T-helper 2 cell treated with Interferon-gamma antibody and Interleukin-4, amounts not matched to agents 5 μg/mL and 100 μg/mL, for 36 hours (primary cell): ENCODE data around the gene BZW1.

ENCODE experiments used
- DNase-seq: peaks from one replicate; pipeline ENCODE4 v3.0.0; 2021; ENCODE audit warnings: low spot score
- H3K27ac Mint-ChIP-seq: one replicate; pipeline ENCODE4 v1.8.0; 2021; ENCODE audit warnings: mild to moderate bottlenecking, mixed read lengths
- H3K27me3 Mint-ChIP-seq: one replicate; pipeline ENCODE4 v1.8.0; 2021; ENCODE audit warnings: low read depth, mixed read lengths
- H3K36me3 Mint-ChIP-seq: one replicate; pipeline ENCODE4 v1.8.0; 2021; ENCODE audit warnings: low read depth, mixed read lengths
- H3K4me1 Mint-ChIP-seq: one replicate; pipeline ENCODE4 v1.8.0; 2021; ENCODE audit warnings: low read depth, mixed read lengths
- H3K4me3 Mint-ChIP-seq: one replicate; pipeline ENCODE4 v1.8.0; 2022; ENCODE audit warnings: mild to moderate bottlenecking, moderate library complexity, mixed read lengths
- H3K9me3 Mint-ChIP-seq: one replicate; pipeline ENCODE4 v1.8.0; 2021; ENCODE audit warnings: mixed read lengths

The BZW1 gene

DNA sequence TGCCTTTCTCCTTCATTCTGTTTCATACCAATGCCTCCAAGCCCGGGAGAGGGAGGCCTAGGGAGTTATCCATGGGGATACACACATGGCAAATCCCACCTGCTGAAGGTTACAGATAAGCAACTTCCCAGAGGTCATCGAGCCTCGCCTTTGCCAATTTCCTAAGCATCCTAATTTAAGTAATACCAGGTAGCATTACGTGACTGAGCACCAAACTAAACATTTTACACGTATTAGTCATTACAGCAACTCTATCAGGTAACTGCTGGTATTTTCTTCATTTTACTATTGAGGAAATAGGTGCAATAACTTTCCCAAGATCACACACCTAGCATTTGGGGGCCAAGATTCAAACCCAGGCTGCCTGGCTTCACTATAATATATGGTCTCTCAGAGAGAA lies 30.1 kb upstream of the BZW1 start:
- Mint-ChIP-seq H3K4me3 (no peak overlapping the region), H3K4me1 (no peaks in the 10 kb centered on the region), H3K36me3 (no peaks in the 10 kb centered on the region), H3K9me3 (no peaks in the 10 kb centered on the region), H3K27me3 (no peaks in the 10 kb centered on the region), H3K27ac (no peak overlapping the region)
- DNase-seq: no peak

DNA sequence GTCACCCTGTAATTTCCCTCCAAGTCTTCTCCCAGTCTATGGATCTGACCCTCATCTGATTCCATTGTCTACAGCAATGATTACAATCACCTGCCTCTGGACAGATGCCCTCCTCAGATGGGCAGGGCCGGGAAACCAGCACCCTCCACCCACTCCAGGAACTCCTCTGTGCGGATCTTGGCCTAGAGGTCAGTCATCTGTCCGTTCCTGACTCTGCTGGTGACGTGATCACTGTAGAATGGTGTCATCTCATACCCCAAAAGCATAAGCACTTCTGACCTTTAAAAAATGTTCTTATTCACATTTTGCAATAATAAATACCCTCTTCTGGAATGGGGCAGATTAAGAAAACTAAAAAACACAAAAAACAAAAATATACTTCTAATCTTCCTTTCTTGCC lies 29.5 kb upstream of the BZW1 start:
- no peak for DNase-seq
- H3K27me3 Mint-ChIP-seq: no peaks in the 10 kb centered on the region
- H3K4me1 Mint-ChIP-seq: peaks cover 2% of the 10 kb centered on the region
- no peak overlapping the region for H3K4me3 Mint-ChIP-seq
- no peaks in the 10 kb centered on the region for H3K9me3 Mint-ChIP-seq
- no peak overlapping the region for H3K27ac Mint-ChIP-seq
- H3K36me3 Mint-ChIP-seq: no peaks in the 10 kb centered on the region

DNA sequence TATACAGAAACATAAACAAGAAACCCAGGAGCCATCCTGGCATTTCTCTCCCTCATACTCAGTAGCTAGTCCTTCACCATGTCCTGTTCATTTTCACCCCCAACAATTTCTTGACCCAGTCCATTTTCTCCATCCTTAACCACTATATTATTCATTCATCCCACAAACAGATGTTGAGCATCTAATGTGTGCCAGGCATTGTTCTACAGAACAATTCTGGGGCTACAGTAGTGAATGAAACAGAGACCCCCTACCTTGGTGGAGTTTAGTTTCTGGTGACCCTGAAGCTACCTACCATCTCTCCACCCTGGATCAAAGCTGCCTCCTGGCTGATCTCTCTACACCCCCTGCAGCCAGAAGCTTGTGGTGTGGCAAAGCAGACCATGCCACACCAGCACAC lies 27.5 kb upstream of the BZW1 start:
- no peak overlapping the region for H3K27ac Mint-ChIP-seq
- no peaks in the 10 kb centered on the region for H3K27me3 Mint-ChIP-seq
- peaks cover 4% of the 10 kb centered on the region for H3K4me1 Mint-ChIP-seq
- no peaks in the 10 kb centered on the region for H3K9me3 Mint-ChIP-seq
- no peaks in the 10 kb centered on the region for H3K36me3 Mint-ChIP-seq
- DNase-seq: no peak
- H3K4me3 Mint-ChIP-seq: no peak overlapping the region

- H3K4me1 Mint-ChIP-seq: peaks cover 4% of the 10 kb centered on the region
- H3K27me3 Mint-ChIP-seq: peaks cover 2% of the 10 kb centered on the region
- no peak overlapping the region for H3K4me3 Mint-ChIP-seq
- H3K9me3 Mint-ChIP-seq: no peaks in the 10 kb centered on the region
- H3K36me3 Mint-ChIP-seq: no peaks in the 10 kb centered on the region
- no peak for DNase-seq
- H3K27ac Mint-ChIP-seq: no peak overlapping the region
Observed at GRCh38 chr2:200786423-200786822, 25.3 kb upstream of the BZW1 start.

DNA sequence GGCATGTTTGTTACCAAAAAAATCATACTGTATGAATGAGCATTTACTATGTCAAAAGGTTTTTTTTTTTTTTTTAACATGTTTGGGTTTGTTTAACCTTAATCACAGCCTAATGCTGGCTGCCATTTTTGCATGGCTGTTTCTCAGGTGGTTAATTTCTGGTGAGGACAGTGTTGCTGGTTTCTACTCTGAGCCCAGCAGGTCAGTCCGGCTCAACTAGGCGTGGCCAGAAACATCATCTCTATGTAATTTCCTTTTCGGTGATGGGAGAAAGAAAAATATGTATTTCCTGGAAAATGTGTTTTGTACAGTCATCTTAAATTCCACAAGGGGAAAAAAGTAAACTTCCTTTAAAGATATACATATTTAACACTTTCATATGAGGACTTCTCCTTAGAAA lies 24.9 kb upstream of the BZW1 start:
- DNase-seq: no peak
- H3K27ac Mint-ChIP-seq: no peak overlapping the region
- no peaks in the 10 kb centered on the region for H3K36me3 Mint-ChIP-seq
- H3K4me1 Mint-ChIP-seq: peaks cover 4% of the 10 kb centered on the region
- no peaks in the 10 kb centered on the region for H3K9me3 Mint-ChIP-seq
- no peak overlapping the region for H3K4me3 Mint-ChIP-seq
- H3K27me3 Mint-ChIP-seq: peaks cover 3% of the 10 kb centered on the region

DNA sequence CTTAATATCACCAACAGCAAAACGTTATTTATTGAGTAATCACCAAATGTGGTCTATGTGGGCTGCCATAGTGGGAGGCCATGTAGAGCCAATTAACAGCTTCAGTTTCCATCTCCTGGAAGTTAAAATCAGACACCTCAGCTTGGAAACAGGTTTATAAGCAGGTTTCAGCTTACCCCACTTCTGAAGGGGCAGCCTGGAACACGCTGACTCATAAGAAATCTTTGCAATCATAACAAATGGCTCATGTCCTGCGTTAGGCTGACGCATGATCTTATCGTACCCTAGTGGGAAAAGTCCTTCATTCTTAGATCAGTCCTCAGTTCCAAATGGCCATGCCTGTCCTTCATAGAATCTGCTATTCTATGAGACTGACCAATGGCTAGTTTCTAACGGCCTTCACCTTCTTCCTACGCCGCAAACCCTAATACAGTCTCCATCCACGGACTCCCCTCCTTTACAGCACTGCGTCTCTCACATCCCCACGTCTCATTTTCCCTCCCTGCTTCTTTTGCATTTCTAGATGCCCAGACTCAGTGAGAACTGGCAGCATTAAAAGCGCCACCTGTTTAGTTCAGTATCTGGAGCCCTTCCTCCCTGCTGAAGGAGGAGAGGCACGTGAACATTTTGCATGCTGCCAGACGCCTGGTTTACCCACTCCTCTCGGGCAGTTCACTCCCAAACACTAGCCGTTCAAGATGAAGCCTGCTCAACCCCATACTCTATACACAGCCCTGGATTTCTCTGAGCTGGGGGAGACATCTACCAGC lies 24.2 kb upstream of the BZW1 start:
- Mint-ChIP-seq H3K27ac (no peak overlapping the region), H3K4me3 (no peak overlapping the region), H3K36me3 (no peaks in the 10 kb centered on the region), H3K9me3 (no peaks in the 10 kb centered on the region), H3K27me3 (peaks cover 5% of the 10 kb centered on the region), H3K4me1 (peaks cover 4% of the 10 kb centered on the region)
- no peak for DNase-seq

DNA sequence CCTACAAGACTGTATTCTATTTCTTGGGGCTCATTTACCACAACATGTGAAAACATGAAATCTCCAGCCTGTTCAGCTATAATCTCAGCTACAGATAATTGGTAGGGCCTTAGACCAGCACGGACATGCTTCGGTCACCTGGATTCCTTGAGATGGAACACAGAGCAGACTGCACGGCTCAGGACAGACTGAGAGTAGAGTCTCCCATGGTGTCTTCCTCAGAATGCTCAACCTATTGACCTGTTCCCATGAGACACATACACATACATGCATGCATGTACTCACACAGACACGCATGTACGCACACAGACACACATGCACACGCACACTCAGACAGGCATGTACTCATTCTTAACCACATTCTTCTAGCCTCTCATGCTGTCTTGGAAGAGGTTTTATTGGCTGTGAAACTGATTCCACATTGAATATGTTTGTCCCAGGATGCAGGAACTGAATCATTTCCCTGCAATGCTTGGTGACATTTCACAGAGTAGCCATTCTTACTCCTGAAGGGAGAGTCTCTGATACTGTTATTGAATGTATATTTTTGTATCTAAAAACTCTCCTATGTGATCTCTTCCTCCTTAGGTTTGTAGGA lies 23.5 kb upstream of the BZW1 start:
- H3K27ac Mint-ChIP-seq: no peak overlapping the region
- no peak for DNase-seq
- H3K9me3 Mint-ChIP-seq: no peaks in the 10 kb centered on the region
- H3K36me3 Mint-ChIP-seq: no peaks in the 10 kb centered on the region
- H3K4me3 Mint-ChIP-seq: no peak overlapping the region
- H3K27me3 Mint-ChIP-seq: peaks cover 5% of the 10 kb centered on the region
- H3K4me1 Mint-ChIP-seq: peaks cover 4% of the 10 kb centered on the region

DNA sequence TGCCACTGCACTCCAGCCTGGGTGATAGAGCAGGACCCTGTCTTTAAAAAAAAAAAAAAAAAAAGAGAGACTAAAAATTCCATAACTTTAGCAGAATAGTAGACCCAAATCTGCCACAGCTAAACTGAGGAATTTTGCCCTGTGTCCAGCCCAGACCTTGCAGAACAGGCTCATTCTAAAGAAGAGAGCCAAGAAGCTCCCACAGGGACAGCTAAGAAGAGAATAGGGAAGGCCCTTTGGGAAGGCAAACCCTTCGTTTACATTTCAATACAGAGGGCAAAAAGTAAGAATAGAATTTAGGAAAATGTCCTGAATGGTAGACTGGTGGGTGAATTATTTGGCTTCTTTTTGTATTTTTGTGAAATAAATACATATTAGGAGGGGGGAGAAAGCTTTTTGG lies 21.5 kb upstream of the BZW1 start:
- Mint-ChIP-seq H3K9me3 (no peaks in the 10 kb centered on the region), H3K27me3 (peaks cover 5% of the 10 kb centered on the region), H3K4me3 (no peak overlapping the region), H3K27ac (no peak overlapping the region), H3K4me1 (peaks cover 4% of the 10 kb centered on the region), H3K36me3 (no peaks in the 10 kb centered on the region)
- no peak for DNase-seq

- Mint-ChIP-seq H3K9me3 (no peaks in the 10 kb centered on the region), H3K36me3 (no peaks in the 10 kb centered on the region), H3K27me3 (peaks cover 5% of the 10 kb centered on the region), H3K4me1 (peaks cover 3% of the 10 kb centered on the region), H3K27ac (no peak overlapping the region), H3K4me3 (no peak overlapping the region)
- no peak for DNase-seq
Observed at GRCh38 chr2:200791905-200792304, 19.8 kb upstream of the BZW1 start.

GRCh38 chr2:200794143-200794542 lies 17.6 kb upstream of the BZW1 start:
- Mint-ChIP-seq H3K9me3 (no peaks in the 10 kb centered on the region), H3K36me3 (no peaks in the 10 kb centered on the region), H3K27ac (no peak overlapping the region), H3K4me1 (peaks cover 3% of the 10 kb centered on the region), H3K4me3 (no peak overlapping the region), H3K27me3 (peaks cover 5% of the 10 kb centered on the region)
- DNase-seq: no peak

- Mint-ChIP-seq H3K27me3 (peaks cover 5% of the 10 kb centered on the region), H3K27ac (no peak overlapping the region), H3K36me3 (no peaks in the 10 kb centered on the region), H3K4me1 (peaks cover 3% of the 10 kb centered on the region), H3K4me3 (no peak overlapping the region), H3K9me3 (no peaks in the 10 kb centered on the region)
- no peak for DNase-seq
Observed at GRCh38 chr2:200795028-200795440, 16.7 kb upstream of the BZW1 start.

DNA sequence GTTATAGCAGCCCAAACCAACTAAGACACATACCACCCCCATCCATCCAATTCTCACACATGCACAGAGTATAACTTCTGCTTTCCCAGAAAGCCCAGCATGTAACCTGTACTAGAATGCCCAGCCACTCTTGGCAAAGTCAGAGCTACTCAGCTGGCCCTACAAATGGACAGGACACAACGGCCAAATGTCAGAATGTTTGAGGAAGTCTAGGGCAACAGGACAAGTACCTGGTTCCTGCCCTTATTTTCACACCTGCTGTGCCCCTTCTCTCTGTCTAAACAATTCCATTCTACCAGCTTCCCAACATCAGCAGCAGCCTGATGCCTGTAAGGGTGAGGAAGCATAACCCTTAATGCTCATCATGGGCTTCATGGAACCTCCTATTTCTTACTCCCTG lies 15.1 kb upstream of the BZW1 start:
- no peak overlapping the region for H3K4me3 Mint-ChIP-seq
- H3K27me3 Mint-ChIP-seq: peaks cover 3% of the 10 kb centered on the region
- peaks cover 3% of the 10 kb centered on the region for H3K4me1 Mint-ChIP-seq
- no peak overlapping the region for H3K27ac Mint-ChIP-seq
- no peak for DNase-seq
- peaks cover 2% of the 10 kb centered on the region for H3K9me3 Mint-ChIP-seq
- peaks cover 2% of the 10 kb centered on the region for H3K36me3 Mint-ChIP-seq

GRCh38 chr2:200797242-200797770 lies 14.4 kb upstream of the BZW1 start:
- H3K27ac Mint-ChIP-seq: no peak overlapping the region
- peaks cover 2% of the 10 kb centered on the region for H3K27me3 Mint-ChIP-seq
- no peak for DNase-seq
- H3K36me3 Mint-ChIP-seq: peaks cover 2% of the 10 kb centered on the region
- no peak overlapping the region for H3K4me3 Mint-ChIP-seq
- H3K9me3 Mint-ChIP-seq: peaks cover 5% of the 10 kb centered on the region
- peaks cover 3% of the 10 kb centered on the region for H3K4me1 Mint-ChIP-seq

DNA sequence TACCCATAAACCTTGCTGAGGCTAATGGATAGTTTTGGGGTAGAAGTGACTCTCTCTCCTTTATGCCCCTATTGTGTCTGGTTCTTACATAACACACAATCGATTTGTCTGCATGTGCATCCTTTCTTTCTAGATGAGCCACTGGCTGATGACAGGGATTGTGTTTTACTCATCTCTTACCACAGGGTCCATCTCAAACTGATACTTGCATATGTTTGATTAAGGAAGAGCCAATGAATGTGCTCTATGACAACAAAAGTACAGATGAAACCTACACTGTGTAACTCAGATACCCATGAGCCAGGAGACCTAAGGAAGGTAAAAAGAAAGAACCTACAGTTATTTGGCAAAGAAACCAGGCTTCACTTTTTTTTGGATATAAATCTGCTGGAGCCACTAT lies 13.2 kb upstream of the BZW1 start:
- peaks cover 3% of the 10 kb centered on the region for H3K4me1 Mint-ChIP-seq
- peaks cover 5% of the 10 kb centered on the region for H3K9me3 Mint-ChIP-seq
- DNase-seq: no peak
- no peak overlapping the region for H3K27ac Mint-ChIP-seq
- no peak overlapping the region for H3K4me3 Mint-ChIP-seq
- H3K27me3 Mint-ChIP-seq: peaks cover 3% of the 10 kb centered on the region
- peaks cover 2% of the 10 kb centered on the region for H3K36me3 Mint-ChIP-seq
